AML-193 (cell line): Measurements from ENCODE around the gene KPNA5.
A peak's percentile ranks its signal among the peaks of the same experiment; 100 is the strongest.
"Not testable (repeated sequence)": the region's sequence is repeated elsewhere in the genome, so short reads cannot be mapped to it uniquely, and the experiment has no call there.

Source experiments
- DNase-seq, 2 experiments: peaks; one replicate each; lab custom pipeline; 2025; lab: John Stamatoyannopoulos, UW

The KPNA5 gene

DNA sequence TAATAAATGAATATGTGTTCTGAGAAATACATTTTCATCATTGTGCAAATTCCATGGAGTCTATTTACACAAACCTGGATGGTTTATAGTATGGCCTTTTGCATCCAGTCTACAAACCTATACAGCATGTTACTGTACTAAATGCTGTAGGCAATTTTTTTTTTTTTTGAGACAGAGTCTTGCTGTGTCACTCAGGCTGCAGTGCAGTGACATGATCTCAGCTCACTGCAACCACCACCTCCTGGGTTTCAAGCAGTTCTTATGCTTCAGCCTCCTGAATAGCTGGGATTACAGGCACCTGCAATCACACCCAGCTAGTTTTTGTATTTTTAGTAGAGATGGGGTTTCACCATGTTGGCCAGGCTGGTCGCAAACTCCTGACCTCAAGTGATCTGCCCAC lies 22.9 kb downstream of the KPNA5 start:
- DNase-seq = not testable (repeated sequence)

DNA sequence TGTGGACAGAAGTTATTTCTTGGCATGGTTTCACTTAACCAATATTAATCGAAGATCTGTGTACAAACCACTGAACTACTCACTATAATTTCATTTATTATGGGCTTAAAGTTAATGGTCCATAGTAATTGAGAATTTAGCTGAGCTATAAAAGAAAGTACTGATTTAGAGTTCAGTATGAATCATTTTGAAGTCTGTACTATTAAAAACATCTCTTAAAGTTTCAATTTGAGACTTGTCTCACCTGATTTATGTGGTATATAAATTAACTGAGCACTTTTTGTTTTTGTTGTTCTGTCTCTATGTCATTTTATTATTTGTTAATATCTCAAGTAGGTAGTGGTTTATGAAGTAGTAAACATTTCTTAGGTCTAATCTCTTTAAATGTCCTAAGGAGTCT lies 24.9 kb downstream of the KPNA5 start:
- DNase-seq = no peak

DNA sequence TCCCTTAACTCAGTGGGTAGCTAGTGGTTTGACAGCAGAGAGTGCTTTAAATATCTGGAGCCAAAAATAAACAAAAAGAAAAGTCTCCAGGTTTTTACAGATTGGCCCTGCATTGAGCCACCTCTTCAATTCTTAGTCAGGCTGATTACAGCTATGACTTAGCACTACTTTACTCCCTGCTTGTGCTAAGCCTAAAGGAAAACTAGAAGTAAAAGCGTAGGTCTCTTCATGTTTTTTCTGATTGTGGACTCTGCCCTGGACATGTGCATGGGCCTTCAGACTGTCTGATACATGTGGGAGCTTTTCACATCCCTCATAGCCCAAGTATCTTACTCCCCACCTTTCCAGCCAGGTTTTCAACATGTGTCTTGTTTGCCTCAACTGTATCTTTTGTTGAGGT lies 33.3 kb downstream of the KPNA5 start:
- DNase-seq = no peak

DNA sequence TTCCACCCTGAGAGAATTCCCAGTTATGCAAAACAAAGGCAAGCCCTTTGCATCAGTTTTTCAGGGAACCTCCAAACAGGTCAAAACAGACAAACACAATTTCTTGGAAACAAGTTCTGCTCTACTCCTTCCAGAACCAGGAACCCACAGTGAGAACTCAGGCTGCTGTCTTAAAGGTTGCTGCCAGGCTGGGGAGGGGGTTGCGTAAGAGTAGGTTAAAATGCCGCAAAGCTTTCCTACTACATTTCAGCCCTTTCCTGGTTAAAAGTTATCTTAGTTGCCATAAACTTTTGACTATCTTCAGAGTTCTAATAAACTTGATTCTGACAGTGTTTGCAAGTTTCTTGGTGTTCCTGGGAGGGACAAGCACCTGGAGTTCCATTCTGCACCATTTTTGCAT lies 33.8 kb downstream of the KPNA5 start:
- DNase-seq = no peak

DNA sequence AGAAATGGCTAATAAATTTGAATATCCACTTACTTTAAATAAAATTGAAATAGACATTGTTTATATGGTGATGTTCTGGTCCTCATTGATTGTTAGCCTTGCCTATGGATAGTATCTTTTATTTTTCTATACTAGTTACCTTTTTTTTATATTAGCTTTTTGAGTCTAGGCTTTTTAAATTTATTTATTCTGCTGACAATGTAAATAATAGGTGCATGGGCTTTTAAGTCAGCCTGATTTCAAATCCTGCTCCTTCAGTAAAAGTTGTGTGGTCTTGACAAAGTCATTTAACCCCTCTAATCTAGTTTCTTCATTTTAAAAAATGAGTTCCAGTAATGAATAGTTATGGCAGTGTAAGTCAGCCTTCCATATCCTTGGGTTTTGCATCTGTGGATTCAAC lies 45.9 kb downstream of the KPNA5 start:
- no peak for DNase-seq

DNA sequence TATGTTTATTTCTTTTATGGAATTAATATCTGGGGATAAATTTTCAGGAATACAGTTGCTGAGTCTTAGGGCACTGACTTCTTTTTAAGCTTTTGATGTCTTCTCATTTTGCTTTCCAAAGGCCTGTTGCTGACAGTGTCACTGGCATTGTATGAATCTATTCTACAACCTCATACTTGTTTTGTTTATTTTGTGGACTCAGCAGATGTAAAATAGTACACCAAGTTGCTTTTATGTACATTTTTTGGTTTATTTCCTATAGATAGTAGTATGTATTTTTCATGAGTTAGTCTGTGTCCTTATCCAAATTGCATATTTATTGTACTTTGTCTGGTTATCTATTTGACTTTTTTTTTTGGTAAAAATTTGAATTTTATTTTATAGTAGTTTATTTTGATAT lies 49.5 kb downstream of the KPNA5 start:
- DNase-seq = no peak

DNA sequence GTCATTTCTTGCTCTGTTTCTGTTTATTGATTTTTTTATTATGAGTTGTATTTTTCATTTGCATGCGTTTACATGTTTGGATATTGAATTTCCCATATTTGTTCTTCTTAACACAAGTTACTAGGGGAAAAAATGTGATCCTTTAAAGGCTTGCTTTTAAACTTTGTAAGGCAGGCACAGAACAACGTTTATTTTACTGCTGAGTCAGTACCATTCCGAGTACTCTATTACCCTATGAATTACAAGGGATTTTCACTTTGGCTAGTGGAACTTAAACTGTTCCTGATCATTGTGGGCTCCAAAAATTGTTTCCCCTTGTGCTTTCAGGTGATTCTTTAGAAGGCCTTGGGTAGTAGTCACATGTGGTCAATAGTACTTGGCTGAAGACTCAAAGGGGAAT lies 56.0 kb downstream of the KPNA5 start:
- no peak for DNase-seq

DNA sequence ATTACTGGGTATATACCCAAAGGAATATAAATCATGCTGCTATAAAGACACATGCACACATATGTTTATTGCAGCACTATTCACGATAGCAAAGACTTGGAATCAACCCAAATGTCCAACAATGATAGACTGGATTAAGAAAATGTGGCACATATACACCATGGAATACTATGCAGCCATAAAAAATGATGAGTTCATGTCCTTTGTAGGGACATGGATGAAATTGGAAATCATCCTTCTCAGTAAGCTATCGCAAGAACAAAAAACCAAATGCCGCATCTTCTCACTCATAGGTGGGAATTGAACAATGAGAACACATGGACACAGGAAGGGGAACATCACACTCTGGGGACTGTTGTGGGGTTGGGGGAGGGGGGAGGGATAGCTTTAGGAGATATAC lies 59.5 kb downstream of the KPNA5 start:
- DNase-seq = not testable (repeated sequence)

DNA sequence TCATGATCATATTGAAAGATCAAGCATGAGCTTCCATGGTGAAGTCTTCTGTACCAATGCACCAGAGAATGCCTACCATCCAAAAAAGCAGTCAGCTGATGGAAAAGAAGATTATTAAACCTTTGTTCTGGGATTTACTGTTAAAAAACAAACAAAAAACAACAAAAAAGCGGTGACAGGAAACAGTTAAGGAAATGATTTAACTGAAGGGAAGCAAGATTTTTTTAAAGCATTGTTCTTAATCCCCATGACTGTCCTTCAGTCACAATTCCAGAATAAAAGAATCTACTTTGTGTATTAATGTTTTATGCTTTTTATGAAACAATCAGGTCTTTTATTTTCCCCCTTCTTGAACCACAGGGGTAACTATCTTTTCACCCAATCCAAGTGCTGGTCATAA lies 60.6 kb downstream of the KPNA5 start:
- DNase-seq = no peak

DNA sequence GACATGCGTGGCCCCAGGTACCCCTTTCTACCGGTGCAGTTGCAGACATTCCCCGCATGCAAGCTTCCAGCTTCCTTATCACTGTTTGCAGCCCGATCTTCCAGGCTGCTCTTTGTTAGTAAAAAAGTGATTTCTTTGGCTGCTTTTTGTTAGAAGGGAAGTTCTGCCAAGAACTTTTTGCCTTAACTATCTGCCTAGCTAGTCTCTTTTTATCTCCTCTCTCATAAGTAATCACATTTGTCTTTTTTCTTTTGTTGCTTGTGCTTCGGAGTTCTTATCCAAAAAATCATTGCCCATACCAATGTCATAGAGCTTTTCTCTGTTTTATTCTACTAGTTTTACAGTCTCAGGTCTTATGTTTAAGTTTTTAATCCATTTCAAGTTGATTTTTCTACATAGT lies 64.2 kb downstream of the KPNA5 start:
- DNase-seq = no peak

DNA sequence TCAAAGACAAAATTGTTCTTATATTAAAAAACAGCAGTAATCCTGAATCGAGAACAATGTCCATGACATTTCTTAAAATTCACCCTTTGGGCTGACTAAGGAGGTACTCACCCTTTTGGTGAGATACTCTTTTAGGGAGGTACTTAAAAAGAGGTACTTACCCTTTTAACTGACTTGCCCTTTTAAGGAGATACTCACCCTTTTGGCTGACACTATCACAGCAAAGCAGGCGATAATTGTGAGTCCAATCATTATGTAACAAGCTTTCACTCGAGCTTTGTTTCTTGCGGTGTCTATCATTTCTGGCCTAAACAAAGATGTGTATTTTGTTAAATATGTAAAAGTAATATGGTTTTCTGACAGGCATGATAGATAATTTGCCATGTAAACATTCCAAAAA lies 80.8 kb downstream of the KPNA5 start:
- no peak for DNase-seq

DNA sequence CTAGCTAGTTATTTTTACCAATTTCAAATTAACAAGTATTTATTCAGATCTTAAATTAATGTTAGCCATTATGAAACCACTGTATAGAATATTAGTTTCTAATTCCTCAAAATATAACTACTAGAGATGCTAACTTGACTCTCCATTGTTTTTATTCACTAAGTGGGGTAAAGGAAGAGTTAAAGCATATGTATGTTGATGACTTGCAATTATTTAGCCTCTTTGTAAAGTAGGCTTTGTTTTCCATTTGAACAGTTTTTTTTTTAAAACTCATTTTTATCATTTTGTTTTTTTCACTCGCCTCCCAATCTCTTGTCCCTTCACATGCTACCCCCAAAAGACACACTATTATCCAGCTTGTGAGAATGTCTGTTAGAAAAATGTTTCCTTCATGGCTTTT lies 81.2 kb downstream of the KPNA5 start:
- DNase-seq = no peak

DNA sequence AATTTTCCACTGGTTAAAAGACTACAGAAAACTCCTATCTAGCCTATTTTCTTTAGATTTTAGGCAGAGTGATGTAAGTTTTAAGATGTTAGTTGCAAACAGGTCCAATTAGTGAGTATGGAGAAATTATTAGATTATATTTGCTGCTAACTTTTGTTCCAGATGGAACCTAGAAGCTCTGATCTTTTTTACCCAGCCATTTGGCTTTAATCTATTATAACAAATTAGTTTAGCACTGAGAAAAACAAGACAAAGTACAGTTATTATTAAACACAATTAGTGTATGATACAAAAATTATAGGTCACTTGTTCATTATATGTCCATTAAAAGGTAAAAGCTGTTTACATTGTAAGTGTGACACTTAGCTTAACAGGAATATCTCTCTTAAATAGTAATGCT lies 82.0 kb downstream of the KPNA5 start:
- no peak for DNase-seq

DNA sequence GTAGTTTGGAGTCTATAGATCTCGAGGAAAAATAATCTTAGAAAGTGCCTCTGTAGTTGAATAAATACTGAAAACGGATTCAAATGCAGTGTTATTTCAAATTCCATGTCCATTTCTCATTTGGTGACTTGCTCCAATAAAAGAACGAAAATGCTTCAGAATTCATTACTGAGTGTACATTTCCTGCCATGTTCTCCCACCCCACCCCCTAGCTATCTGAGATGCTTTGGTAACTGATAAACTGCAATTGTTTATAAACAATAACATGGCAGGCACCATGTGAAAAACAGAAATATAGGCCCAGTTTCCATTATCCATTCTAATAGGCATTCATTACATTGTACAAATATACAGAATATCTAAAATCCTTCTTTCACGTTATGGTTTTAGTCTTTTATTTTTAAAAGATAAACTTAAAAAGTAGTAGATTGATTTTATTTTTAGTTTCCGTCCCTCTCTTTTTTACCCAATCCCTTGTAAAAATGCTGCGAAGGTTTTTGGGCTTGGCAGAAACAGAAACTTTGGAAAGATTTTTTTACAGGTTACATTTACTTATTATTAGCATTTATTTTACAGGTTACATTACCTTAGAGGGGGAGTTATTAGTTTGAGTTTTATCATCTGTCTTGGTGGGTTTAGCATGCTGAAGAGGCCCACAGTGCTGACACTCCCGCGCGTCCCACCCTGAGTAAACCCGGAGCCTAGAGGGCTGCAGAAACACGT lies 83.1 kb downstream of the KPNA5 start:
- no peak for DNase-seq

DNA sequence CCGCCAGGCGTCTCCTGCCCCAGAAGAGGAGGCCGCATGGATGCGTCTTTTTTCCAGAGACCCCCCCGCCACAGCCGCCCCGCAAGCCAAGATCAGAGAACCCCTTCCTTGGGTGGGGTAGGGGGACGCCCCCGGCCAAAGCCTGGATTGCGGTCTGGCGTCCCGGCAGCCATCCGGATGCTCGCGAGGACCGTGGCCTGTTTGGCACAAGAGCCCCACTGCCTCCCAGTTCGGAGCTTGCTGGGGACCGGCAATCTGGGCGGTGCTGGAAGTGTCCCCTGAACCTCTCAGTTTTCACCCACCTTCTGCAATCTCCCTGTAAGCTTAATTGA lies 83.6 kb downstream of the KPNA5 start:
- DNase-seq = no peak

DNA sequence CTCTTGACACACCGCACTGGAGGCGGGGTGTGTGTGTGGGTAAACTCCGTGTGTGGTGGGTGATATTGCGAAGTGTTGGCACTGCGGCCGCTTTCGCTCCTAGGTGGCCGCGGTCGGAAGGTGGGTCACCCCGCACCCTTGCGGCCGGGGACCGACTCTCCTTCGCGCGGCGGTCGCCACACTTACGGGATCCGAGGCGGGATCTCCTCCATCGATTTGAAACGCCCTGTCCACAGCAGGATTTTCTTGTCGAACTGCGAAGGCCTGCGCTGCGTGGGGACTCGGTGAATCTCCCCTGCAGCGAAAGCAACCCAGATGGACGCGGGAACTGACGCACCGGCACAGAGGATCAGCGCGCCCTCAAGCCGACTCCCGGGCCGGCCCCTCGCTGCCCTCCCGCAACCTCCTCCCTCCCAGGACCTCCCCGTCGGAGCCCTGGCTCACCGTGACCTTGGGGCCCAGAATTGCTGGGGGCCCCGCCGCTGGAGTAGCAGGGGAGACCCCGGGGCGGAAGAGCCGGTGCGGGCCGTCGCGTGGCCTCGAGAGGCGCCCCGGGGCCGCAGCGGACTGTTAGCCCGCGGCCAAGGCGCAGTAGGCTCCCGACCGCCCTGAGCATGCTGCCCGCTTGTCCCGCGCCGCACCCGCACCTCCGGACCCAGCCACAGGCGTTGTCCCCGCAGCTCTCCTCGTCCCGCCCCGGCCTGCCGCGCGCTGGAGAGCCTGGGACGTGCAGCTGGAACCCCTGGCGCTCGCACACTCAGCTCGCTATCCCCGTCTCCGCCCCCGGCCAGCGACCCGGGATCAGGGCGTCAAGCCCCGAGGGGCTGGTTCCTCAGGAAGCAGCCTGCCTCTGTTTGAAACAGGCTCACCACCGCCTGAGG lies 84.2 kb downstream of the KPNA5 start, which contains the start of gene FAM162B:
FAM162B (minus strand) TSS at position 759 of the 881 bp plus-strand sequence; CDS start at position 616, 143 bp downstream.
- DNase-seq = no peak

DNA sequence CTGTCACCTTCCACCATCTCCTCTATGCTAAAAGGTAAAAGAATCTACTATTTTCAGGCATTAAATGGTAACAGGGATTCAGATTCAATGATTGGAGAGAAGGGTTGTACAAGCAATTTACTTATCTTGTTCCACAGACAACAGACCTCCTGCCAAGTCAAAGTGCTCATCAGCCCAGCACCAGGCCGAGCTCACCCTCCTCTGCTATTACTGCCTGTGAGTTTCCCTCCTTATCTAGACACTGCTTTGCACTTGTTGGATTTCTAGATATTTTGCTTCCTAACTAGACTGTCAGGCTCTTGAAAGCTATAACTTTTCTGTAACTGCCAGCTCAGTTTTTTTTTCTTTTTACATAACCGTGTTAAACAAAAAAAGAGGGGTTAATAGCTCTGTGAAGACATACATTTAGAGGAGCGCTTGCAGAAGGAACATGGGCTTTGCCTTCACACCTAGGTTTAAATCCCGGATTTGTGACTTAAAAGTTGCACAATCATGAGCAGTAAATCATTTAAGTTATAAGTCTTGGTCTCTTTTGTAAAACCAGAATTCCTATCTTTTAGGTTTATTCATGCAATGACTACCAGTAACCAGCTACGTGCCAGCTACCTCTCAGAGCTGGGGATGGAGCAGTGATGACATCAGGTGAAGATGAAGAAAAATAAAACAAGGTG lies 85.6 kb downstream of the KPNA5 start:
- no peak for DNase-seq

DNA sequence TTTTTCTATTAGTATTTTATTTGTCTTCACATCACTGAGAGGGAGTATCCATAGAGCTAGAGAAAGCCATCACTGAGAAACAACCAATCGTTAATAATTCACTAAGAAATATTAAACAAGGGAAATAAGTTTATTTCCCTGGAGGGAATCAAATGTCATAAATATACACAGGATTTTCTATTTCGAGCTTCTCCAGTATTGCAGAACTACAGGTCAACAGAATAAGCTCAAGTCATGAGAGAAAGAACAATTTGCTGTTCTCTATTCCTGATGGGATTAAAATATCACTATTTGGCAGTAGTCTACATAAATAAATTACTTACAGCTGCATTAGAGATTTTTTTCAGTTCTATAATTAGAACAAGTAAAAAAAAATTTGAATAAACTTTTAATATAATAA lies 86.7 kb downstream of the KPNA5 start:
- DNase-seq = no peak

DNA sequence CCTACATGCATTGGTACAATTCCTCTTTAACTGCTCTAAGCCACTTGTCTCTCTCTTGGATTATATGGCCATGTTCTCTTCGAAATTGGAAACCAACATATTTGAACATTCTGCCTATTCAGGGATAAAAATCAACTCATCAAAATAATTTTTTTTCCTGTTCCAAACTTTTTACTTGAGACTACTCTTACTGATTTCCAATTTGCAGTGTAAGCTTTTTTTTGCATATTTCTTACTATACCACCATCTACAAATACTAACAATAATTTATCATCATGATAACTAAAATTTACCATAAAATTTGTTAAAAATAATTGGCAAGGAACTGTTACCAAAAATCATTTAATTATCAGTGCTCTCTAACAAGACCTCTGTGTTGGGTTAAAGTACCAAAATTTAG lies 91.4 kb downstream of the KPNA5 start:
- DNase-seq = no peak

DNA sequence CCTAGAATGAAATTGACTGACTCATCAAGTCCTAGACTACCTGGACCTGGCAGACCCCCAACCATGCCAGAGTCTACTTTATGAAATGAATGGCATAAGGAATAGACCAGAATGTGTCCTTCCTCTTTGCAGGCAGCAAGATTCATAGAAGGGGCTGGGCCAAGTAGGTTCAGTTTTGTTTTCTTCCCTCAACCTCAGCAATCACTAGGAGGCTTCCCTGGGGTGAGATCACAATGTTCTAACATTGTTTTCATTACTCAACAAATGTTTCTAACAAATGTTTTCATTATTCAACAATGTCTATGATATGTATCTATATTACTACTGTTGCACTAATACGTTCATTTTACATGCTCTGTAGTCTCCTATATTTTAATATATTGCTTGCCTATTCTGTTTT lies 92.9 kb downstream of the KPNA5 start:
- no peak for DNase-seq

DNA sequence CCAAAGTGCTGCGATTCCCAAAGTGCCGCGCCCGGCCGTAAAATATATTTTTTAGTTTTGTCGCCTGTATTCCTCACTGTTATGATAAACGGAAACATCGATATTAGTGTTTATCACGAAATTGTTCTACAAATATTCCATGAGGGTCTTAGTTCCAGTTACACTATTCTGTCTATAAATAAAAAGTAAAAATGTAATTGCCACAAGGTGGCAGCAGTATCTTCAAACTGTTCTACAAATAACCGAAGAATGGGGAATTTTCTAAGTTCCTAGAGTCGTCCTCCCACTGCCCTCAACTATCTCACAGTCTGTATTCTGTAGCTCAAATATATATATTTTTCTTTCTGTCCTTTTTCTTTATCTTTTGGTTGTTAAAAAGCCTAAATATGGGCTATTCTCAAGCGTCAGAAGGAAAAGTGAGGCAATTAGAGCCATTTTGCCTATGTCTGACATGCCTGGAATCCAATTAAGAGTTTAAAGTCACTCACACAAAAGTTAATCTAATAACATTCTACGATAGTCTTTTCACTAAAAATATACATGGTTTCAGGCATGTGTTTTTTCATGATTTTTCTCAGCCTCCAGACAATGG lies 98.7 kb downstream of the KPNA5 start:
- peak; percentile 64 to 74 for DNase-seq

DNA sequence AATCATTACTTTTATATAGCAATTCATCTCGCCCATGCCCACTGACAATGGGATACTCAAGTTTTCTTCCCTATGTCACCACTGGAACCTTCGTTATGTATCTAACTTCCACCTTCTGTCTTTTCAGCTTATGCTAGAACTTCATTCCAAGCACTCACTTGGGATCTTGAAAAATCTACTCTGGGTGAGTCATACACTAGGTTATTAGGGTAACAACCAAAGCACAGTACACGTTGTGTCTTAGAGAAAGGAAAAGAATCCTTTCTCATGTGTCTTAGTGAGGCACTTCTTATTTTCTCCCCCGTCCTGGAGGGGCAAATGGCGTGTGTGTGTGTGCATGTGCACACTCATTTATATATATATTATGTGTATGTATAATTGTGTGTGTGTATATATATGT lies 102.8 kb downstream of the KPNA5 start:
- no peak for DNase-seq
